Peyer's patch (tissue), 4 donors: ENCODE data around the gene LRRC74A. TPM values are rescaled to one million over a fixed set of nuclear protein-coding genes. Genes with fewer than 3 reads are reported as not detected.
A peak's percentile ranks its signal among the peaks of the same experiment; 100 is the strongest.

Experiments
- DNase-seq, 3 donors: peaks; one replicate each; pipeline ENCODE4 v3.0.0-alpha.2; 2017 to 2019
- H3K27ac ChIP-seq, 4 donors: fragments of 200-600 bp; sonication (generic); one replicate each; pipeline ENCODE4 v1.5.1; 2016 to 2019
- H3K27me3 ChIP-seq, 2 donors: fragments of 200-600 bp; sonication (generic); one replicate each; pipeline ENCODE4 v1.5.1; 2019
- H3K36me3 ChIP-seq, 3 donors: fragments of 200-600 bp; sonication (generic); one replicate each; pipeline ENCODE4 v1.5.1; 2016 to 2019
- H3K4me1 ChIP-seq, 4 donors: fragments of 200-600 bp; sonication (generic); one replicate each; pipeline ENCODE4 v1.5.1; 2016 to 2019
- H3K4me3 ChIP-seq, 4 donors: fragments of 200-600 bp; sonication (generic); 1 replicate in 3 of 4; 2 replicates in 1 of 4; pipeline ENCODE4 v1.5.1; 2016 to 2019; ENCODE audit warnings: mild to moderate bottlenecking in 1 of 4
- H3K9me3 ChIP-seq, 4 donors: fragments of 200-600 bp; sonication (generic); one replicate each; pipeline ENCODE4 v1.5.1; 2016 to 2019; ENCODE audit warnings: mild to moderate bottlenecking in 1 of 4
- CTCF ChIP-seq, 6 experiments: fragments of 450-650 bp in 4 of 6; fragments of 200-600 bp in 2 of 6; sonication (generic) in 1 of 6; IDR thresholded peaks; one replicate each; pipeline ENCODE4 v1.5.1; 2017 to 2019; ENCODE audit warnings: antibody characterized with exemption in 6 of 6, mild to moderate bottlenecking in 3 of 6, moderate library complexity in 1 of 6
- POLR2A ChIP-seq, 2 donors: fragments of 450-650 bp; IDR thresholded peaks; one replicate each; pipeline ENCODE4 v1.5.1; 2017; ENCODE audit warnings: antibody characterized with exemption in 2 of 2, mild to moderate bottlenecking in 2 of 2, moderate library complexity in 2 of 2
- total RNA-seq, 4 donors: library from RNA; depleted of rRNA; stranded (reverse); fragments of >200 nt; gene quantifications; one replicate each; pipeline ENCODE4 v1.1.0, GENCODE V29; 2016

LRRC74A gene
- total RNA-seq, 4 donors from 2014 or later, result not detected

- Histone ChIP-seq H3K27me3 (no peaks in the 10 kb centered on the region), H3K9me3 (no peaks in the 10 kb centered on the region), H3K36me3 (no peaks in the 10 kb centered on the region), H3K4me3 (no peak overlapping the region), H3K27ac (no peak overlapping the region), H3K4me1 (peaks cover 0 to 23% (median 0%) of the 10 kb centered on the region in 4 donors)
- TF ChIP-seq CTCF (IDR thresholded peaks at IDR 0.05) (no peak), POLR2A (IDR thresholded peaks at IDR 0.05) (no peak)
- no peak for DNase-seq
Observed at GRCh38 chr14:76780058-76780345, 46.2 kb upstream of the LRRC74A start.

GRCh38 chr14:76780360-76780759 is 45.8 kb upstream of the LRRC74A start:
- H3K4me1 ChIP-seq, result peaks cover 0 to 23% (median 0%) of the 10 kb centered on the region in 4 donors
- no peak overlapping the region for H3K4me3 ChIP-seq
- H3K9me3 ChIP-seq, result no peaks in the 10 kb centered on the region
- TF ChIP-seq POLR2A (IDR thresholded peaks at IDR 0.05) (no peak), CTCF (IDR thresholded peaks at IDR 0.05) (no peak)
- DNase-seq, result peak in 1 of 3 donors; percentile 6
- no peaks in the 10 kb centered on the region for H3K36me3 ChIP-seq
- H3K27me3 ChIP-seq, result no peaks in the 10 kb centered on the region
- H3K27ac ChIP-seq, result no peak overlapping the region

- peak in 1 of 3 donors; percentile 8 for DNase-seq
- H3K36me3 ChIP-seq, result no peaks in the 10 kb centered on the region
- no peaks in the 10 kb centered on the region for H3K9me3 ChIP-seq
- no peak overlapping the region for H3K4me3 ChIP-seq
- peaks cover 0 to 23% (median 0%) of the 10 kb centered on the region in 4 donors for H3K4me1 ChIP-seq
- no peak for TF ChIP-seq POLR2A (IDR thresholded peaks at IDR 0.05)
- no peak for TF ChIP-seq CTCF (IDR thresholded peaks at IDR 0.05)
- H3K27ac ChIP-seq, result peak overlapping the region in 3 of 4 donors; percentile 1 to 30 (median 1)
- no peaks in the 10 kb centered on the region for H3K27me3 ChIP-seq
Observed at GRCh38 chr14:76780875-76781647, 45.1 kb upstream of the LRRC74A start.

- no peak for DNase-seq
- Histone ChIP-seq H3K27ac (peak overlapping the region in 2 of 4 donors; percentile 1 to 30), H3K9me3 (no peaks in the 10 kb centered on the region)
Observed at GRCh38 chr14:76781648-76782051, 44.6 kb upstream of the LRRC74A start.

GRCh38 chr14:76782115-76782884 is 43.9 kb upstream of the LRRC74A start:
- no peak for TF ChIP-seq POLR2A (IDR thresholded peaks at IDR 0.05)
- no peak for TF ChIP-seq CTCF (IDR thresholded peaks at IDR 0.05)
- peaks cover 0 to 11% (median 0%) of the 10 kb centered on the region in 3 donors for H3K36me3 ChIP-seq
- no peaks in the 10 kb centered on the region for H3K27me3 ChIP-seq
- DNase-seq, result no peak
- no peak overlapping the region for H3K4me3 ChIP-seq
- H3K4me1 ChIP-seq, result peaks cover 0 to 23% (median 0%) of the 10 kb centered on the region in 4 donors
- peak overlapping the region in 1 of 4 donors; percentile 30 for H3K27ac ChIP-seq
- no peaks in the 10 kb centered on the region for H3K9me3 ChIP-seq

More at GRCh38 chr14:76781648-76782051, 44.6 kb upstream of the LRRC74A start:
- H3K4me3 ChIP-seq, result no peak overlapping the region
- peaks cover 0 to 23% (median 0%) of the 10 kb centered on the region in 4 donors for H3K4me1 ChIP-seq
- H3K27me3 ChIP-seq, result no peaks in the 10 kb centered on the region
- peaks cover 0 to 5% (median 0%) of the 10 kb centered on the region in 3 donors for H3K36me3 ChIP-seq
- no peak for TF ChIP-seq POLR2A (IDR thresholded peaks at IDR 0.05)
- TF ChIP-seq CTCF (IDR thresholded peaks at IDR 0.05), result no peak
